ENCODE measurements around the gene ADAMTSL3.

The ADAMTSL3 gene

GRCh38 chr15:83766339-83766738 lies 112.4 kb downstream of the ADAMTSL3 start:
- TF ChIP-seq LEF1 (IDR thresholded peaks at IDR 0.05; ENCODE audit: borderline replicate concordance) (no peak), L3MBTL2 (conservative IDR thresholded peaks at IDR 0.05) (no peak), PKNOX1 (IDR thresholded peaks at IDR 0.05) (no peak)
- ChIA-PET CTCF (no interaction called here), POLR2A (no interaction called here)
- no peak for DNase-seq (ENCODE audit: extremely low spot score)

DNA sequence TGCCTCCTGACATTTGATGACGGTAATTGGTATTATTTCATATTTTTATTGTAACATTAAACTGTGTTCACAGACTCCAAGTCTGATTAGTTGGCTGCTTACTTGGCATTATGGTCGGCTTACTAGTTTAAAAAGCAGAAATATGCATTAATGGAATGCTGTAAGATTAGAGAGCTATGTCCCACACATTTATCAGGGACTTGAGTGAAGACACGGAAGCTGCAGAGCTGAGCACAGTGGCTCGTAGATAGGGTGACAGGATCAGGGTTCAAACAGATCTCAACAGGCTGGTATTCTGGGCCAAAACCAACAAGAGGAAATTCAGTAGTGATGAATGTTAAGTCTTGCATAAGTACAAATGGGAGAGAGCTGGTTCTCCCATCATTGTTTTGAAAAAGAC lies 113.8 kb downstream of the ADAMTSL3 start:
- no peak for DNase-seq (ENCODE audit: extremely low spot score)
- ChIA-PET CTCF (no interaction called here), POLR2A (interaction anchor here (1.0 kb wide), 1 partner anchor 313 kb away, joined by 3 read pairs; no protein-coding TSS in a partner anchor)
- TF ChIP-seq SUZ12 (IDR thresholded peaks at IDR 0.05) (no peak), TARDBP (IDR thresholded peaks at IDR 0.05) (no peak), PKNOX1 (IDR thresholded peaks at IDR 0.05) (no peak), L3MBTL2 (conservative IDR thresholded peaks at IDR 0.05) (no peak), FOXA1 (IDR thresholded peaks at IDR 0.05) (no peak), CTBP1 (IDR thresholded peaks at IDR 0.05; ENCODE audit: borderline replicate concordance) (no peak), ARNT (IDR thresholded peaks at IDR 0.05) (no peak), BHLHE40 (IDR thresholded peaks at IDR 0.05; ENCODE audit: borderline replicate concordance) (no peak), LEF1 (IDR thresholded peaks at IDR 0.05; ENCODE audit: borderline replicate concordance) (no peak), ZNF384 (IDR thresholded peaks at IDR 0.05) (no peak), SP1 (IDR thresholded peaks at IDR 0.05) (no peak), NFRKB (IDR thresholded peaks at IDR 0.05) (no peak), ELF4 (IDR thresholded peaks at IDR 0.05) (no peak)

- no peak for DNase-seq (ENCODE audit: extremely low spot score)
- ChIA-PET CTCF (no interaction called here), POLR2A (no interaction called here)
- no peak for TF ChIP-seq LEF1 (IDR thresholded peaks at IDR 0.05; ENCODE audit: borderline replicate concordance)
- no peak for TF ChIP-seq ELF4 (IDR thresholded peaks at IDR 0.05)
- peak; percentile 77 for TF ChIP-seq PKNOX1 (IDR thresholded peaks at IDR 0.05)
- TF ChIP-seq ZNF384 (IDR thresholded peaks at IDR 0.05), result peak; percentile 79
- no peak for TF ChIP-seq TARDBP (IDR thresholded peaks at IDR 0.05)
- TF ChIP-seq FOXK2 (IDR thresholded peaks at IDR 0.05), result no peak
These were observed 115.6 kb downstream of the ADAMTSL3 start for GRCh38 chr15:83769411-83769999.

DNA sequence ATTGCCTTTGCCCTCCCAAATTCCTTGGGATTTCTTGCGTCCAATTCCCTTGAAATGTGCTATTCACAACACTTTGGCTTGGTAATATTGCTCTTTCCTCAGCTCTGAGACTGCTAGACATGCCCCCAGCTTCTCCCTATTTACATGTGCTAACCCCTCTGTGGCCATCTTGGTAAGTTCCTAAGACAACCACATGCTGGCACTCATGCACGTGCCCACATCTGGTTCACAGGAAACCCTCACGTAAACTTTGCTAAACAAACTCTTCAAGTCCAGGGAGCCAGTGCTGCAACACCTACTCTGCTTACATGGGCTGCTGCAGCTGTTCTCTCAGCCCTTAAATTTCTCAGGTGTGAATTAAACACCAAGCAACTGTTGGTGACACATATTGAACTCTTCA lies 121.8 kb downstream of the ADAMTSL3 start:
- TF ChIP-seq NFRKB (IDR thresholded peaks at IDR 0.05) (no peak), SP1 (IDR thresholded peaks at IDR 0.05) (no peak)
- ChIA-PET POLR2A (no interaction called here), CTCF (no interaction called here)
- DNase-seq (ENCODE audit: extremely low spot score), result no peak

GRCh38 chr15:83776986-83777385 lies 123.1 kb downstream of the ADAMTSL3 start:
- CTCF ChIA-PET, result no interaction called here
- POLR2A ChIA-PET, result no interaction called here
- no peak for DNase-seq (ENCODE audit: extremely low spot score)
- TF ChIP-seq FOXK2 (IDR thresholded peaks at IDR 0.05), result no peak

GRCh38 chr15:83783227-83783626 lies 129.3 kb downstream of the ADAMTSL3 start:
- POLR2A ChIA-PET, result no interaction called here
- CTCF ChIA-PET, result no interaction called here
- DNase-seq (ENCODE audit: extremely low spot score), result no peak
- TF ChIP-seq PKNOX1 (IDR thresholded peaks at IDR 0.05), result no peak
- no peak for TF ChIP-seq FOXK2 (IDR thresholded peaks at IDR 0.05)
- TF ChIP-seq TARDBP (IDR thresholded peaks at IDR 0.05), result no peak

DNA sequence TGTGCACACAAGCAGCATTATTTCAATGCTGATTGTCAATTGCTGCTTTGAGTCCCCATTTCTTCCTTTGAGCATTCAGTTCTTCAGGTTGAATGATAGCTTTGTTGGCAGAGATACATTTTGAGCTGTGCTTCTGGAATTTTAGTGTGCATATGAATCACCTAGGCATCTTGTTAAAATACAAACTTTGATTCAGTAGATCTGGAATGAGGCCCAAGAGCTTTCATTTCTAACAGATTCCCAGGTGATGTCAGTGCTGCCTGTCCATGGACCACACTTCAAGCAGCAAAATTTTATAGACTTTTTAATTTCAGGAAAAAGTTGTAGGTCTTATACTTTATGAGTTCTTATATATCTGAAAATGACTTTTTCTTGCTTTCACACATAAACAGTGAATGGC lies 131.1 kb downstream of the ADAMTSL3 start:
- POLR2A ChIA-PET, result no interaction called here
- DNase-seq (ENCODE audit: extremely low spot score), result no peak
- CTCF ChIA-PET, result no interaction called here
- TF ChIP-seq TARDBP (IDR thresholded peaks at IDR 0.05) (no peak), SP1 (IDR thresholded peaks at IDR 0.05) (no peak), BHLHE40 (IDR thresholded peaks at IDR 0.05; ENCODE audit: borderline replicate concordance) (no peak), ARNT (IDR thresholded peaks at IDR 0.05) (no peak), L3MBTL2 (conservative IDR thresholded peaks at IDR 0.05) (no peak), HDGF (IDR thresholded peaks at IDR 0.05; ENCODE audit: borderline replicate concordance) (no peak), LEF1 (IDR thresholded peaks at IDR 0.05; ENCODE audit: borderline replicate concordance) (no peak)

DNA sequence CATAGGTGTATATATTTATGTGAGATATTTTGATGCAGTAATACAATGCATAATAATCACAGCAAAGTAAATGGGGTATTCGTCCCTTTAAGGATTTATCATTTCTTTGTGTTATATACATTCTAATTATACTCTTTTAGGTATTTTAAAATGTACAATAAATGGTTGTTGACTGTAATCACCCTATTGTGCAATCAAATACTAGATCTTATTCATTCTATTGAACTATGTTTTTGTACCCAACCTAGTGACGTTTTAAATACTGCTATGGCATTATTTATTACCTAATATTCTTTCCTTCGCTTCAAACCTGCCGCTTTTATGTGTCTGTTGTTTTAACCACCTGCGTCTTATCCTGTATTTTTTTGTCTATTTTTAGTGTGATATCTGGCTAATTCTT lies 132.4 kb downstream of the ADAMTSL3 start:
- ChIA-PET POLR2A (no interaction called here), CTCF (no interaction called here)
- no peak for TF ChIP-seq FOXM1 (IDR thresholded peaks at IDR 0.05; ENCODE audit: borderline replicate concordance)
- TF ChIP-seq ELF4 (IDR thresholded peaks at IDR 0.05), result no peak
- no peak for TF ChIP-seq ARNT (IDR thresholded peaks at IDR 0.05)
- no peak for TF ChIP-seq LEF1 (IDR thresholded peaks at IDR 0.05; ENCODE audit: borderline replicate concordance)
- TF ChIP-seq TARDBP (IDR thresholded peaks at IDR 0.05), result no peak
- TF ChIP-seq SUZ12 (IDR thresholded peaks at IDR 0.05), result no peak
- no peak for TF ChIP-seq FOXK2 (IDR thresholded peaks at IDR 0.05)
- TF ChIP-seq HDGF (IDR thresholded peaks at IDR 0.05; ENCODE audit: borderline replicate concordance), result no peak
- TF ChIP-seq CTBP1 (IDR thresholded peaks at IDR 0.05; ENCODE audit: borderline replicate concordance), result no peak
- TF ChIP-seq BHLHE40 (IDR thresholded peaks at IDR 0.05; ENCODE audit: borderline replicate concordance), result no peak
- TF ChIP-seq ZNF384 (IDR thresholded peaks at IDR 0.05), result no peak
- no peak for TF ChIP-seq SP1 (IDR thresholded peaks at IDR 0.05)
- TF ChIP-seq FOXA1 (IDR thresholded peaks at IDR 0.05), result no peak
- no peak for TF ChIP-seq L3MBTL2 (conservative IDR thresholded peaks at IDR 0.05)
- TF ChIP-seq PKNOX1 (IDR thresholded peaks at IDR 0.05), result no peak
- no peak for TF ChIP-seq NFRKB (IDR thresholded peaks at IDR 0.05)
- no peak for DNase-seq (ENCODE audit: extremely low spot score)

Measured in HEK293T (cell line).